HG02981 (cell line): ENCODE measurements around the gene YWHAG.
"Not testable (repeated sequence)": the region's sequence is repeated elsewhere in the genome, so short reads cannot be mapped to it uniquely, and the experiment has no call there.

Source experiments
- ATAC-seq: cut with Tn5 transposase; IDR thresholded peaks from one replicate; pipeline ENCODE4 v1.9.1; 2021; ENCODE audit warnings: mild to moderate bottlenecking, moderate library complexity; ENCODE audit not compliant: unreplicated experiment

The YWHAG gene

GRCh38 chr7:76301000-76301399 lies 57.8 kb downstream of the YWHAG start:
- no peak for ATAC-seq

GRCh38 chr7:76300166-76300731 lies 58.5 kb downstream of the YWHAG start:
- no peak for ATAC-seq

- ATAC-seq = no peak
Observed at GRCh38 chr7:76296743-76297740, 61.7 kb downstream of the YWHAG start.

GRCh38 chr7:76294344-76295024 lies 64.3 kb downstream of the YWHAG start:
- no peak for ATAC-seq

- ATAC-seq = no peak
Observed at GRCh38 chr7:76293407-76293901, 65.3 kb downstream of the YWHAG start.

GRCh38 chr7:76292911-76293310 lies 65.9 kb downstream of the YWHAG start:
- ATAC-seq = not testable (repeated sequence)

GRCh38 chr7:76292213-76292573 lies 66.6 kb downstream of the YWHAG start:
- ATAC-seq = peak; percentile 15

GRCh38 chr7:76291351-76292212 lies 67.2 kb downstream of the YWHAG start:
- ATAC-seq = peak; percentile 79

- ATAC-seq = not testable (repeated sequence)
Observed at GRCh38 chr7:76290847-76291350, 67.9 kb downstream of the YWHAG start.

GRCh38 chr7:76286842-76287403 lies 71.9 kb downstream of the YWHAG start:
- no peak for ATAC-seq

GRCh38 chr7:76285604-76286374 lies 73.0 kb downstream of the YWHAG start:
- ATAC-seq = no peak

GRCh38 chr7:76283254-76284159 lies 75.3 kb downstream of the YWHAG start:
- ATAC-seq = no peak

GRCh38 chr7:76282344-76283253 lies 76.2 kb downstream of the YWHAG start:
- no peak for ATAC-seq

GRCh38 chr7:76281706-76282343 lies 77.0 kb downstream of the YWHAG start:
- ATAC-seq = no peak

GRCh38 chr7:76281006-76281705 lies 77.6 kb downstream of the YWHAG start:
- ATAC-seq = no peak

- no peak for ATAC-seq
Observed at GRCh38 chr7:76280408-76280807, 78.4 kb downstream of the YWHAG start.
